GM18870 (cell line): ENCODE data around the gene SSC4D.
"Not testable (repeated sequence)": the region's sequence is repeated elsewhere in the genome, so short reads cannot be mapped to it uniquely, and the experiment has no call there.

Experiments used
- ATAC-seq: cut with Tn5 transposase; IDR thresholded peaks from one replicate; pipeline ENCODE4 v1.9.1; 2021; ENCODE audit warnings: moderate library complexity; ENCODE audit not compliant: unreplicated experiment

The SSC4D gene

DNA sequence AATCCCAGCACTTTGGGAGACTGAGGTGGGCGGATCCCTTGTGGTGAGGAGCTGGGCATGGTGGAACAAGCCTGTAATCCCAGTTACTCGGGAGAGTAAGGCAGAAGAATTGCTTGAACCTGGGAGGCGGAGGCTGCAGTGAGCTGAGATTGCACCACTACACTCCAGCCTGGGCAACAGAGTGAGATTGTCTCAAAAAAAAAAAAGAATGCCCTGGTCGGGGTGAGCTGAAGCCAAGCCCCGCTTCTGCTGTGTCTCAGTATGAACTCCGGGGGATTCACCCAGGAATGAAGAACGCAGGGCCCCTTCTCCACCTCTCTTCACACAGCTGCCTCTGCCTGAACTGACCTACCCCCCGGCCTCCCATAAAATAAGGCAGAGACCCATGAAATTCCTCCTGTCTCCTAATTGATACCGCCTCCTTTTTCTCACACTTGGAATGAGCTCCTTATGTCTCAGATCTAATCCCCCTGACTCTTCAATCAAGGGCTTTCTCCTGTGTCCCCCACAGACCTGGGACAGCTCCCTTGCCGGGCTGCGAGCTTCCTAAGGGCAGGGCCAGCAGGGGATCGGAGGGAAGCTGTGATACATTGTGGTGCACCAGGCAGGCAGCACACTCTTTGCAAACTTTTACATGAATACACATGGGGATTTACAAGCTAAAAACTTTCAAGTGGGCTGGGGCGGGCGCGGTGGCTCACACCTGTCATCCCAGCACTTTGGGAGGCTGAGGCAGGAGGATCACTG, 14.3 kb upstream of the SSC4D start:
- no peak for ATAC-seq

DNA sequence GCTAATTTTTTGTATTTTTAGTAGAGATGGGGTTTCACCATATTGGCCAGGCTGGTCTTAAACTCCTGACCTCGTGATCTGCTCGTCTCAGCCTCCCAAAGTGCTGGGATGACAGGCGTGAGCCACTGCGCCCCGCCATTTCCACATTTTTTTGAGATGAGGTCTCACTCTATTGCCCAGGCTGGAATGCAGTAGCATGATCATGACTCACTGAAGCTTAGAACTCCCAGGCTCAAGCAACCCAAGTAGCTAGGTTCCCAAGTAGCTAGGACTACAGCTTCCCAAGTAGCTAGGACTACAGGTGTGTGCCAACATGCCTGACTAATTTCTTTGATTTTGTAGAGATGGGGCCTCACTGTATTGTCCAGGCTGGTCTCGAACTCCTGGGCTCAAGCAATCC, 11.6 kb upstream of the SSC4D start:
- not testable (repeated sequence) for ATAC-seq

DNA sequence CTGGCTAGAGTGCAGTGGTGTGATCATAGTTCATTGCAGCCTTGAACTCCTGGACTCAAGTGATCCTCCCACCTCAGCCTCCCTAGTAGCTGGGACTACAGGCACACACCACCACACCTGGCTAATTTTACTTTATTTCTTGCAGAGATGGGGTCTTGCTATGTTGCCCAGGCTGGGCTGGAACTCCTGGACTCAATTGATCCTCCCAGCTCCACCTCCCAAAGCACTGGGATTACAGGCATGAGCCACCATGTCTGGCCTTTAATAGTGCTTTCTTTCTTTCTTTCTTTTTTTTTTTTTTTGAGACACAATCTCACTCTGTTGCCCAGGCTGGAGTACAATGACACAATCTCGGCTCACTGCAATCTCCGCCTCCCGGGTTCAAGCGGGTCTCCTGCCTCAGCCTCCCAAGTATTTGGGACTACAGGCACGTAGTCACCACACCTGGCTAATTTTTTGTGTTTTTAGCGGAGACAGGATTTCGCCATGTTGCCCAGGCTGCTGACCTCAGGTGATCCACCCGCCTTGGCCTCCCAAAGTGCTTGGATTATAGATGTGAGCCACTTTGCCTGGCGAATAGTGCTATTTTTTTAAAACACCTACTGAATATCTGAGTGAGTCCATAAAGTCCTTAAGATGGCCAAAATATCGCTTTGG, 8.3 kb upstream of the SSC4D start:
- ATAC-seq, result not testable (repeated sequence)

DNA sequence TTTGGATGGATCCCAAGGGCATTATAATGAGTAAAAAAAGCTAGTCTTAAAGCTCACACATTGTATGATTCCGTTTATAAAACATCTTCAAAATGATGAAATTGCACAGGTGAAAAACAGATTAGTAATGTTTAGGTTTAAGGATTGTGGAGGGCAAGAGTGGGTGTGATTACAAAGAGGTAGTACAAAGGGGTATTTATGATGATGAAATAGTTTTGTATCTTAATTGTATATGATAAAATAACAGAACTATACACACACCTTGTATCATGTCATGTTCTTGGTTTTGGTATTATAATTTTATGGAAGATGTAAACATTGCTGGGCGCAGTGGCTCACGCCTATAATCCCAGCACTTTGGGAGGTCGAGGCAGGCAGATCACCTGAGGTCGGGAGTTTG, 2.8 kb upstream of the SSC4D start:
- ATAC-seq, result no peak

DNA sequence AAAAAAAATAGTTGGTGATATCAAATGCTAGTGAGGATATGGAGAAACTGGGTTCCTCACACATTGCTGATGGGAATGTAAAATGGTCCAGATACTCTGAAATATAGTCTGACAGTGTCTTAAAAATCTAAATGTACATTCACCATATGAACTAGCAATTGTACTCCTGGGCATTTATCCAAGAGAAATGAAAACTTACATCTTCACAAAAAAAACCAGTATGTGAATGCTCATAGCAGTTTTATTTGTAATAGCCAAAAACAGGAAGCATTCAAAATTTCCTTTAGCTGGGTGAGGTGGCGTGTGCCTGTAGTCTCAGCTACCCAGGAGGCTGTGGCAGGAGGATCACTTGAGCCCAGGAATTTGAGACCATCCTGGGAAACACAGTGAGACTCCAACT, 2.1 kb upstream of the SSC4D start:
- ATAC-seq, result no peak

DNA sequence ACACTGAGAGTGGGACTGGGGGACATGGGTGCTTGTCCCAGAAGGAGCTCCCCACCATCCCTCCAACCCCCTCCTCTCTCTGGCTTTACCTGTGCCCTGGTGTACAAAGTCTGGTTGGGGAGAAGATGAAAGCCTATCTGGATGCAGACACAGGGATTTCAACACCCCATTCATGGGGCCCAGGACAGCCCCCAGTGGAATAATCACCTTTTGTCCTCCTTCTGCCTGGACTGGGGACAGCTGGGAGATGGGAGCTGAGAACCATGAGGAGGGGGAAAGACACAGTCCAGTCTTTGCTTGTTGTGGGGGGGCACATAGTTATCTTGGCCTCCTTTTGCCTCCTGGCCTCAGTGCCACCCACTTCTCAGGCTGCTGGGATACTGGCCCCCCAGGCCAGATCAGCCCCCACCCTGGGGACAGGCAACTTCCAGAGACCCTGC, 1.4 kb downstream of the SSC4D start:
- ATAC-seq, result no peak

DNA sequence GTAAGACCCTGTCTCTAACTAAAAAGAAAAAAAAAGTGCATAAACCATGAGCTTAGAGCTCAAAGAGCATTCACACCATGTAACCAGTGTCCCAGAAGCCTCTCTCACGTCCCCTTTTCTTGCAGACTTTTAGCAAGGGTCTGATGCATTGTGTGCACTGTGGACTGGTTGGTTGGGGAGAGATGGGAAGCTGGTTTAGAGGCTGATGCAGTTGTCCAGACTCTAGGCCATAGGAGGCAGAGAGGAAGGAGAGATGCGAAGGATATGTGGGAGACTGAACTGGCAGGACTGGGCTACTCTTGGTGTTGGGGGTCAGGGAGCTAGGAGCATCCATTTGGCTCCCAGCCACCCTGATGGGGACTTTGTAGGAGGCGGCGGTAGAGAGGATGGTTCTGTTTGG, 1.8 kb downstream of the SSC4D start:
- ATAC-seq, result no peak

DNA sequence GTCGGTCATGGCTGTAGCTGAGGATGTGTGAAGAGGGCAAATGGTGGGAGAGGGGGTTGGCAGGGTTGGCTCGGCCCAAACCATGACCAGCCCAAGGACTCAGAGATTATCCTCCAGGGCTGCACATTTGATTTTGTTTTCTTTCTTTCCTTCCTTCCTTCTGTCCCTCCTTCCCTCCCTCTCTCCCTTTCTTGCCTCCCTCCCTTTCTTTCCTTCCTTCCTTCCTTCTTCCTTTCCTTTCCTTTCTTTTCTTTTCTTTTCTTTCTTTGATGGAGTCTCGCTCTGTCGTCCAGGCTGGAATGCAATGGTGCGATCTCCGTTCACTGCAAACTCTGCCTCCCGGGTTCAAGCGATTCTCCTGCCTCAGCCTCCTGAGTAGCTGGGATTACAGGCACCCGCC, 3.8 kb downstream of the SSC4D start:
- ATAC-seq, result no peak

DNA sequence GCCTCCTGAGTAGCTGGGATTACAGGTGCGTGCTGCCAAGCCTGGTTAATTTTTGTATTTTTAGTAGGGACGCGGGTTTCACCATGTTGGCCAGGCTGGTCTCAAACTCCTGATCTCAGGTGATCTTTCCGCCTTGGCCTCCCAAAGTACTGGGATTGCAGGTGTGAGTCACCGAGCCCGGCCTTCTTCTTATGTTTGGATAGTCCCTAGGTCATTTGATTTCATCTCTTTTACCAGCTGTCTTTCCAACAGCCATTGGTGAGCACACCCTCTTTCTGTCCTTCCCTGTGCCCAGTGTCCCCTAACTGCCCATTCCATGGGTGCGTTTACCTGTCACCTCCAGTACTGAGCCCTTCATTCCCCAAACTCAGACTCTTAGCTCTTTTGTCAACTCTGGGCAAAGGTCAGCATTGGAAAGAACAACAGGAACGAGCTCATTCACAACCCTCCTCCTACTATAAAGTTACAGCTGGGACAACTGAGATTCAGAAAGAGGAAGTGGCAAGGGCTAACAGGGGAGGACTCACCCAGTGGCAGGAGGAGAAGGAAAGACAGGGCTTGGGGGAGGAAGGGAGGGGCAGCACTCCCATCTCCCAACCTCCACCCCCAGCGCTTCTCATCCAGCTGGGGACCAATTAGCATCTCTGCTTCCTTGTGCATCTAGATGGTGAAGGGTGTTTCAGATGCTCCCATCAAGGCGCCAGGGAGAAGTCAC, 5.6 kb downstream of the SSC4D start:
- ATAC-seq, result no peak

DNA sequence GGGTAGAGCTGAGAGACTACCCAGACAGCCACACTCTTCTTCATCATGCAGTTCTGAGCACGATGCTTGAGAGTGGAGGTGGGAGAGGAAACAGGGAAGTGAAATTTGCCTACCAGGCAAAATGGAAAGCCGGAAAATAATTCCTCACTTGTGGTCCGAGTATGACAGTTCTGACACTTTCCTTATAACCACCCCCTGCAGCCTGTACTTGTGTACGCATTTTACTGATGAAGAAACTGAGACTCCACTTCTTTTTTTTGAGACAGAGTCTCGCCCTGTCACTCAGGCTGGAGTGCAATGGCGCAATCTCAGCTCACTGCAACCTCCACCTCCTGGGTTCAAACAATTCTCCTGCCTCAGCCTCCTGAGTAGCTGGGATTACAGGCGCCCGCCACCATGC, 6.4 kb downstream of the SSC4D start:
- ATAC-seq, result not testable (repeated sequence)

DNA sequence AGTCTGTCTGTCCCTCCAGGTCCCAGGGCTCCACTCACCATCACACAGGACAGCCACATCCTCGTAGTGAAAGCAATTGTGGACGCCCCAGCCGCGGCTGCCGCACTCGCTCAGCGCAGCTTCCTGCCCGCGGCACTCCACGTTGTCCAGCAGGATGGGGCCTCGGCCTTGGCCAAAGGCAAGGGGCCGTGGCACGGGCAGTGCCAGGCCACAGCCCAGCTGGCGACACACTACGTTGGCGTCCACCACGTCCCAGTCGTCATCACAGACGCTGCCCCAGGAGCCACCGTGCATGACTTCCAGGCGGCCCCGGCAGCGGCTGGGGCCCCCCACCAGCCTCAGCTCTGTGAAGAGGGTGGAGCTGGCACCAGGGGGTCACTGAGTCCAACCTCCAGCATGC, 9.2 kb downstream of the SSC4D start:
- ATAC-seq, result no peak

DNA sequence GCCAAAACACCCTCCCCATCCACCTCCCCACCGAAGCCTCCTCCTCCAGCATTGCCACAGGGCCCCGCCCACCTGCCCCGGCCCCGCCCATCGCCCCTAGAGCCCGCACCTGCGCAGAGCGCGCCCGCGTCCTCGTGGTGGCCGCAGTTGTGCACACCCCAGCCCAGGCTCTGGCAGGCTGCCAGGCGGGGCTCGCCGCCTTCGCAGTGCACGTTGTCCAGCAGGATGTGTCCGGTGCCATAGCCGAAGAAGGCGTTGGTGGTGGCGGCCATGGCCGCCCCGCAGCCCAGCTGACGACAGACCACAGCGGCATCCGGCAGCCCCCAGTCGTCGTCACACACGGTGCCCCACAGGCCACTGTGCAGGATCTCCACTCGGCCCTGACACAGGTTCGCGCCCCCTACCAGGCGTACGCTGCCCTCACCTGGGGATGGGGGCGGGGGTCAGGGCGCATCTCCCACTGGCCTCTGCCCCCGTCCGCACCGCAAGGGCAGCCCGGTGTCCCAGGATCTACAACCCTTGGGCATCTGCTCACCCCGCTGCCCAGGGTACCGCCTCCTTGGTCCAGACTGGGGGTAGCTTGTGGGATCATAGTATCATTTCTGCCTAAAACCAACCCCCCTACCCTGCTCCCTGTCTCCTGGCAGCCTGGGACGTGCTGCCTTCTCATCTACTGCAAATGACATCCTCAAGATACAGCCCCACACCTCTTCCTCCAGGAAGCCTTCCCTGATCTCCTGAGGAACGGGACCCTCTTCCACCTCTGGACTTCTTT, 11.9 kb downstream of the SSC4D start:
- no peak for ATAC-seq

DNA sequence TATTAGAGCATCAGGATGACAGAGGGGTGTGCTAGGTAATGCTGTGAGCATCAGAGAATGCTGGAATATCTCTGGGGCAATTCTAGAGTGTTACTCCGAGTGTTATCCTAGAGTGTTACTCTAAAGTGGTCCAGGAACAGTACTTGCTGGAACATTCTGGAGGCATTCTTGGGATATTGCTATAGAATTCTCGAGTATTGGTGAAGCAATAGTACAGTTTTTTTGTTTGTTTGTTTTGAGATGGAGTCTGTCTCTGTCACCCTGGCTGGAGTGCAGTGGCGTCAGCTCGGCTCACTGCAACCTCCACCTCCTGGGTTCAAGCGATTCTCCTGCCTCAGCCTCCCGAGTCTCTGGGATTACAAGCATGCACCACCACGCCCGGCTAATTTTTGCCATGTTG, 12.6 kb downstream of the SSC4D start:
- ATAC-seq, result no peak

DNA sequence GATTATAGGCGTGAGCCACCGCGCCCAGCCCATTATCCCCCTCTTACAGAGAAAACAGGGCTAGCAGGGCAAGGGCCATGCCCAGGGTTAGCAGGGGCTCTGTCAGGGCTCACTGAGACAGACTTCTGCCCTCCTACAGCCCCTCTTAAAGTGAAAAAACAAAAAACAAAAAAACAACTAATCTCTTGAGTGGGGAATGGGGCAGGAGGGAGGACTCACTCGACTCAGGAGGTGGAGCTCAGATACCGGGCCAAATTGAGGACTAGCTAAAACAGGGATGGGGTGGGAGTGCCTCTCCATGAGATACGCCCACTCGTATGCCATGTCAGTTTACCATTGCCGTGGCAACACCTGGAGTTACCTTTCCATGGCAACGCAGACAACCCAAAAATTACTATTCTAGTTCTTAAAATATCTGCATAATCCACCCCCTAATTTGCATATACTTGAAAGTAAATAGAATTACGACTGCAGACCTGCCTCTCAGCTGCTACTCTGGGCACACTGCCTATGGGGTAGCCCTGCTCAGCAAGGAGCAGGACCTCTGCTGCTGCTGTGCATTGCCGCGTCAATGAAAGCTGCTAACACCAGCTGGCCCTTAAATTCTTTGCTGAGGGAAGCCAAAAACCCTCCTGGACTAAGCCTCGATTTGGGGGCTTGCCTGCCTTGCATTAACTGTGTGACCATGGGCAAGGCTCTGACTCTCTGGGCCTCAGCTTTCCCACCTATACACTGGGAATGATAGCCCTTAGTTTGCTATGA, 13.4 kb downstream of the SSC4D start:
- ATAC-seq, result no peak

DNA sequence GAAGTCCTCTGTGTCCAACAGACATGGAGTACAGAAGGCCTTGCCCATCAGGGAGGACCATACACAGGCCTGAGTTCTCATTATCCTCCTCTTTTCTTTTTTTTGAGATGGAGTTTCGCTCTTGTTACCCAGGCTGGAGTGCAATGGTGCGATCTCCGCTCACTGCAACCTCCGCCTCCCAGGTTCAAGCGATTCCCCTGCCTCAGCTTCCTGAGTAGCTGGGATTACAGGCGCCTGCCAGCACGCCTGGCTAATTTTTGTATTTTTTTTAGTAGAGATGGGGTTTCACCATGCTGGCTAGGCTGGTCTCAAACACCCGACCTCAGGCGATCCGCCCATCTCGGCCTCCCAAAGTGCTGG, 13.9 kb downstream of the SSC4D start:
- ATAC-seq, result not testable (repeated sequence)

DNA sequence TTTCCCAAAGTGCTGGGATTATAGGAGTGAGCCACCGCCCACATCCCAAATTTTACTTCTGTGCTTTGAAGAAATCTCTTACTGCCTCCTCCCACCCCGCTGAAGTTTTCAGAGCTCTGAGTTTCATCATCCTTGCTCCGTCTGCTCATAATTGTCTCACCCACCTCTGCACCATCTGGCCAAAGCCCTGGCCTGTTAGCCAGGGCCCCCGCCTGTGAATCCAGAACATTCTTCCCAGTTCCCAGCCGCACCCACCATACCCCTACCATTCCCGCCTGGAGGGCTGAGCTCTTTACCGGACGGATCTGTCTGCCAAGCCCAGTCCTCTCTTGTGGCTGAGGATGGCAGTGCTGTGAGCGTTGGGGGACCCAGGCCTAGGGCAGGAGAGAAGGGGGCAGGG, 14.5 kb downstream of the SSC4D start:
- ATAC-seq, result no peak

DNA sequence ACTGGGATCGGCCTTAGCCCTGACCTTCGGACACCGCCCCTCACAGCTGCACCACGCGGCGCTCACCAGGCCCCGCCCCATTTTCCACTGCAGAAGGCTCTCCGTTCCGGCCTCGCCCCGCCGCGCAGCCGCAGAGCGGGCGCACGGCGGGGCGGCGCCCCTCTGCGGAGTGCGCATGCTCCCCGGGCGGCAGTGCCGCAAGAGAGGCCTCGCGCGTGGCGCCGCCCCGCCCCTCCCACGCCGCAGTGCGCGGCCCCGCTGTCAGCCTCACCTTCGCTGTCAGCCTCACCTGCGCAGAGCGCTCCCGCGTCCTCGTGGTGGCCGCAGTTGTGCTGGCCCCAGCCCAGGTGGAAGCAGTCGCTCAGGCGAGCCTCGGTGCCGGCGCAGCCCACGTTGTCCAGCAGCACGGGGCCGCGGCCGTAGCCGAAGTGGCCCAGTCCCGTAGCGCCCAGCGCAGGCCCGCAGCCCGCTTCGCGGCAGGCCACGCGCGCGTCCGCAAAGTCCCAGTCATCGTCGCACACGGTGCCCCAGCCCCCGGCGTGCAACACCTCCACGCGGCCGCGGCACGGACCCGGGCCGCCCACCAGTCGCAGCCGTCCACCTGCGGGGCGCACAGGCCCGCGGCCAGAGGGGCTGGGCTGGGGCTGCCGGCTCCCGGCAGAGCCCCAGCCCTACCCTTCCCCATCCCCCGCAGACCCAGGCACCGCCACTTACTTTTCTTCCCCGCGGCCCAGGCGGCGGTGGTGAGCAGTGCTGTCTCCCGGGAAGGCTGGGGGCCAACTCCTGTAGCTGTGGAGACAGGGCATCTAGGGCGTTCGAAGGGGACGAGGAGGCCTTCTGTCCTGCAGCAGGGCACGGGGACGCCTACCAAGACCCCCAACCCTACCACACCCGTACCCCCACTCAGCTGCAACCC, 16.1 kb downstream of the SSC4D start:
- ATAC-seq, result peak; percentile 70

DNA sequence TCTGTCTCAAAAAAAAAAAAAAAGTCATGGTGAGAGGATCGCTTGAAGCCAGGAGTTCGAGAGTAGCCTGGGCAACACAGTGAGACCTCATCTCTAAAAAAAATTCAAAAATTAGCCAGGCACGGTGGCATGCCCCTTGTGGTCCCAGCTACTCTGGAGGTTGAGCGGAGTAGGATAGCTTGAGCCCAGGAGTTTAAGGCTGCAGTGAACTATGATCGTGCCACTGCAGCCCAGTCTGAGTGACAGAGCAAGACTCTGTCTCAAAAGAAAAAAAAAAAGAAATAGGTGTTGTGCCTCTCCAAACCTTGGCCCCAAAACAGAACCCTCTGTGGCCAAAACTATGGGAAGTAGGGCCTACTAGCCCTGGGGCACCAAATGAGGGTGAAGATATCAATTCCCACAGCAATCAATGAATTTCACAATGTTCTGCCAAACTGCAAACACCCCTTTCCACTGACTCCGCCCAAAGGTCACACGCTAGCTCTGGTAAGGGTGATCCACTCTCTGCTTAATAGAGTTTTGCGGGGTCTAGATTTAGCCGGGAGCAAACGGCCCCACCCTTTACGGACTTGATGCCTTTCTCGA, 16.9 kb downstream of the SSC4D start:
- ATAC-seq, result no peak

DNA sequence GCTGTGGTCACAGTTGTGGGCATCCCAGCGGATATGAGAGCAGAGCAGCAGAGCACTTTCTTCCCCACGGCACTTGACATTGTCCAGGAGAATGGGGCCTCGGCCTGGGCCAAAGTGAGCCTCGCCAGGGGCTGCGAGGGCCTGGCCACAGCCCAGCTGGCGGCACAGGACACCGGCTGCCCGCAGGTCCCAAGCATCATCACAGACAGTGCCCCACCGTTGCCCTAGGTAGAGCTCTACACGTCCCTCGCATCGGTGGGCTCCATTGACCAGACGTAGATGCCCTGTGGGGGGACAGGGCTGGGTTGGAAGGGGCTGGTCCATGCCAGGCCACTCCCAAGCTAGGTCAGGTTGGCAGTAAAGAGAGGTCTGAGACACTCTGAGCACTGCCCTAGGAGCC, 19.4 kb downstream of the SSC4D start:
- ATAC-seq, result no peak
